HG02623 (cell line): ENCODE data around the gene TMEM179.

Experiments
- ATAC-seq: cut with Tn5 transposase; IDR thresholded peaks from one replicate; pipeline ENCODE4 v1.9.1; 2021; ENCODE audit warnings: moderate library complexity; ENCODE audit not compliant: unreplicated experiment

TMEM179 gene

DNA sequence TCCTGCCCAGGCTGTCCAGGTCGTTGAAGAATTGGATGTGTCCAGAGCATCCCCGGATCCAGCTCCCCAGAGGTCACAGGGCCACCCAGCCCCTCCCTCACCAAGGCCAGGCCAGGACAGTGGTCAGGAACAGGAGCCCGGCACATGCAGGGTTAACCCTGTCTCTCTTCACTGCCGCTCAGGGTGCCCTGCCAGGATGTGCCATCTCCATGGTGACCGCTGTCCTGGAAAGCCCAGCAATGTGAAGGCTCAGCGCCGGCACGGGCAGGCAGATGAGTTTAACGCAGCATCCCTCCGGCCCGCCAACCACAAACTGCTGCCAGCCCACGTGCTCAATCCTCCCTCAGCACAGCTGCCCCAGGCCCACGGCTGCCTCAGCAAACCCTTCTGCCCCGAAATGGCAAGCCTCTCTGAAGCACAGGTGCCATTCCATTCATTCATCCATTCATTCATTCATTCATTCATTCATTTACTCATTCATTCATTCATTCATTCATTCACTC is 4.4 kb downstream of the TMEM179 start:
- ATAC-seq = no peak

GRCh38 chr14:104599446-104599845 is 5.1 kb downstream of the TMEM179 start:
- no peak for ATAC-seq

GRCh38 chr14:104598910-104599273 is 5.7 kb downstream of the TMEM179 start:
- no peak for ATAC-seq

DNA sequence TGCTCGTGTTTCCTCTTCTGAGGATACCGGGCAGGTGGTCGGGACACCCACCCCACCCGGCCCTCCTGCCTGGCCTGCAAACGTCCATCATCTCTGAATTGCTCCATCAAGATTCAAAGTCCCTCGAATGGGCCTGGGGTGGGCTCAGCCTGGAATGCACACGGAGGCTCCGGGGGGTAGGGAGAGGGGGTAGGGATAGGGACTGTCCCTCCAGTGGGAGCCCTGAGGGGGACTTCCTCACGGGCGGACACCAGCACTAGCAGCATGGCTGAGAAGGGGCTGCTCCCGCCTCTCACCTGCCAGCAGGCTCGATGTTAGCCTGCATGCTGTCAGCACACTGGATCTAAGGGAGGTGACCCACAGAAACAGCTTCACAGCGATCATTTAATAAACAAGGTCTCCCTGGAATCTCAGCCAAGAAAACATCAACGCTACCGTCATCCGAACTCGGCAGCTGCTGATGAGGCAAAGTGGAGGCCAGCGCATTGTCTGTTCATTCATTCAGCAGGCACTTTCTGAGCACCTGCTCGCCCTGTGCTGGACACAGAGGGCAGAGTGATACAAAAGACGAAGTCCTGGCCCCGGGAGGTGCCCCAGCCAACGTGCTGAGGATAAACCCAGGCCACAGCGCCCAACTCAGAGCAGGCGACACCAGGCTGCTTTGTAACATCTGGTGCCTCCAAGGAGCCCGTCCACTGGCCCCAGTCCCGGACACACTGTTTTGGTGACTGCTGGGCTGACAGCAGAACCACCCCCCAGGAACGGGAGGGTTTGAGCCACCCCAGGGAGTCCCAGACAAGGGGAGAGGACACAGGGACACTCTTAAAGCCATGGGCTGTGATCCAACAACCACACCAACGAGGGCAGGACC is 6.3 kb downstream of the TMEM179 start:
- ATAC-seq = no peak

- ATAC-seq = no peak
Observed at GRCh38 chr14:104597576-104597975, 7.0 kb downstream of the TMEM179 start.

DNA sequence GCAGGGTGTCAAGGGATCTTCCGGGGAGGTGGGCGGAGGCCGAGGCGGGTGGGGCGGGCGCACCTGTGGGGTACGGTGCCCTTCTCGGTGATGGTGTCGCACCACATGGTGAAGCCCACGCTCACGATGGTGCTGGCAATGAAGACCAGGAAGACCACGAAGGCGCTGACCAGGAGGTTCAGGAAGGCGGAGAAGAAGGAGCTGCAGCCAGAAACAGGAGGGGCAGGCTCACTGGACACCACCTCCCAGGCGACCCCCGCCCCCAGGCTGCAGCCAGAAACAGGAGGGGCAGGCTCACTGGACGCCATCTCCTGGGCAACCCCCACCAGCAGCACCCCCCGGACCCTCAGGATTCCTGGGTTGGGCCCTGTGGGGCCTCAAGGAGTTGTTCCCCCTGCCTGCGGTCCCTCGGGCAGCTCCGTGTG is 7.6 kb downstream of the TMEM179 start:
- no peak for ATAC-seq

DNA sequence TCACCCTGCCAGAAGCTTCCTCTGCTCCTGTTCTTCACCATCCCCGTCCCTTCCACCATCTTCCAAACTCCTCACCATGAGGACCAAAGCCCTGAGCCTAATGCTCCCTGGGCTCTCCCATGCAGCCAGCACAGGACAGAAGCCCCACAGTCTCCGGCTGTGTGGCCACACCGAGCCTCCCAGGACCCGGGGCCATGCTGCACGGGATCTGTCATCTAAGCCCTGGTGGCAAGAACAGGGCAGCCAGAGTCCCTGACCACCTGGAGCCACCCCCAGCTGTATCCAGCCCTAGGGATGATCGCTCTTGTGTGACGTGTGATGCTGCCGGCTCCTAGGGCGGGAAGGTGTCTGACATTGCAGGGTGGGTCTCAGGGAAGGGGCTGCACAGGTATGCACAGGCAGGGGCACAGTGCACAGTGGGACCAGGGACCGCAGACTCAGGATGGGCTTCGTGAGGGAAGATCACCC is 8.1 kb downstream of the TMEM179 start:
- ATAC-seq = no peak

DNA sequence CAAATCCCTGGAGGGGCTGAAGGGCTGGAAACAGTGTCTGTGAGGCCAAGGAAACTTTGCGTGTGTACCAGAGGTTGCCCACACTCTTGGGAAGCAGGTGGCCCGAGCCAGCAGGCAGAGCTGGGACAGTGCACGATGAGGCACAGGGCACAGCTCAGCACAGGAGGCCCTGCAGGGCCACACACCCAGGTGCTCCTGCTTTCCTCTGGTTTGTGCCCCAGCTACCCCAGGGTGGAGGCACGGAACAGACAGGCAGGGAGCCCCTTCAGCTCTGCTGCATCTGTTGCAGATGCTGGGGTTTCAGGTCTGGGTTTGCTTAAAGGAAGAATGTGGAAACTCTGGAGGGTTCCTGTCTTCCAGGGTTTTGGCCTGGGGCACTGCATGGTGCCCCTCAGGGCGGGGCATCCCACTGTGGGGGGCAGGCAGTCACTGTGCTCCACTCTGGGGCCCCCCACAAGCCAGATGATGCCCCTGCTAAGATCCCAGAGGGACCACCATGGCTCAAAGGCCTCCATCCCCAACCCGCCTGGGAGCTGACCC is 8.6 kb downstream of the TMEM179 start:
- ATAC-seq = no peak

GRCh38 chr14:104595116-104595675 is 9.4 kb downstream of the TMEM179 start:
- ATAC-seq = no peak

DNA sequence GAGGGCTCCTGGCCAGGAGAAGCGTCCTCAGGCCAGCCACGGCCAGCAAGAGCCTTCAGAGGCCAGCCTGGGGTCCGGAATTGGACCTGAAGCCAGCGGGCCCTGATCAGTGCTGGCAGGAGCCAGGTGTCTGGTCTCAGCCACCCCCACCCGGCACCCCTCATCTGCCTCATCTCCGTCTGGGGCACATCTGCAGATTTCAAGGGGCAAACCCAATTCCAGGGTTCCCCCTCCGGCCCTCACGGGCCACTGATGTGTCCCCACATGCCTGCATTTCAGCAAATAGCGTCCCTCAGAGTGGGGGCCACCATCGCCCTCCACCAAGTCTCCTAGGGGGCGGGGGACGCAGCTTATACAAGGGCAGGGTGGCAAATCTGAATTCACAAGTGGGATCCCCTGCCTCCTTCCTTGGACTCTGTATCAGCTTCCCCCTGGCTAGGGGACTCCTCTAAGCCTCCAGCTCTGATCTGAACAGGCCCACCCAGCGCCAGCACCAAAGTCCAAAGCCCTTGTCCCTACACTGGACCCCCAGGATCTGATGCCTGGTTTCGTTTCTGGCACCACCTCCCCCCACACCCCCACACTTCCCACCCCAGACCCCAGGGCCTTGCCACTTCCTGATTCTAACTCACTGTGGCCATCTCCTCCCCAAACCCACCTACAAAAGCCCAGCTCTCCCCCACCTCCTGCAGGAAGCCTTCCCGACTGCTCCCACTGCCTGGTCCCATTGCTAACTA is 10.1 kb downstream of the TMEM179 start:
- no peak for ATAC-seq

DNA sequence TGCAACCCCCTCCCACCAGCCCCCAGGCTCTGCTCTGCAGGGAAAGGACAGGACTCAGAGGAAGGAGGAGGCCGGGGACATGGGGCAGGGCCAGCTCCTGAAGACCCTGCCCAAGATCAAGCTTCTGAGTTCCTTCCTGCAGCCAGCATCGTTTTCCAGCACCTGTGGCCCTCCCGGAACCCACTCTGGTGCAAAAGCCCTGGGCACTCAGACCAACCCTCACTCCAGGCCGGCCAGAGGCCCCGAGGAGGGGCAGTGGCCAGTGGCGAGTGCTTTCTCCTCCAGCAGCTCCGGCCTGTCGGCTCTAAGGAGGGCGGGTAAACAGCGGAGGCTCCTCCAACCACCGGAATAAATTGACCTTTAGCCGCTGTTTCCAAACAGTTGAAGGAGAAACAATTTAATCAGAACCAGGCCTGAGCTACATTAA is 10.8 kb downstream of the TMEM179 start:
- ATAC-seq = no peak

- ATAC-seq = no peak
Observed at GRCh38 chr14:104593241-104593701, 11.3 kb downstream of the TMEM179 start.

DNA sequence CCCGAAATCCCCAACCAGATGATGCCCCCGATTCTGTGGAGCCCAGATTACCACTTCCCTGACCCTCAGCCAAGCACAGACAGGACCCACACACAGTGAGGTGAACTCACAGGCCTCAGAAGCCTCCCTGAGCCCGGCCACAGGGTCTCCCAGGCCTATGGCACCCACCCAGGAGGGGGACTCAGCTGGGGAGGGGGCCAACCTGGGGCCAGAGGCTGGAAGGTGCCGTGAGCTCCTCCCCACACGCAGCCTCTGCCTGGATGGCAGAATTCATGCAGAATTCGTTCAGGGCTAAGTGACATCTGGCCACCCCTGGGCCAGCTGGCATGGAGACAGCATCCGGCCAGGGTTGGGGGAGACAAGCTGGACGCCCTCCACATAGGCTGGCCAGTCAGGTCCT is 11.8 kb downstream of the TMEM179 start:
- ATAC-seq = no peak

DNA sequence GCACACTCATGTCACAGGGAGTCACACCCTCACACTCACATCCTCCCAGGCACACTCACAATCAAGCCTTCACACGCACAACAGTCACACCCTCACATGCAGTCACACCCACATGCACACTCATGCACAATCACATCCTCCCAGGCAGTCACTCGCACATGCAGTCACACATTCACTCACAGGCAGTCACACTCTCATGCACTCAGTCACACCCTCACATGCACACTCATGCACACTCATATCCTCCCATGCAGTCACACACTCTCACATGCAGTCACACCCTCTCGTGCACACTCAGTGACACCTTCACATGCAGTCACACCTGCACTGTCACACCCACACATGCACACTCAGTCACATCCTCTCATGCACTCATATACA is 12.3 kb downstream of the TMEM179 start:
- ATAC-seq = no peak

GRCh38 chr14:104591506-104592291 is 12.9 kb downstream of the TMEM179 start:
- no peak for ATAC-seq

GRCh38 chr14:104591031-104591430 is 13.5 kb downstream of the TMEM179 start:
- ATAC-seq = no peak

- ATAC-seq = no peak
Observed at GRCh38 chr14:104590240-104590965, 14.2 kb downstream of the TMEM179 start.

DNA sequence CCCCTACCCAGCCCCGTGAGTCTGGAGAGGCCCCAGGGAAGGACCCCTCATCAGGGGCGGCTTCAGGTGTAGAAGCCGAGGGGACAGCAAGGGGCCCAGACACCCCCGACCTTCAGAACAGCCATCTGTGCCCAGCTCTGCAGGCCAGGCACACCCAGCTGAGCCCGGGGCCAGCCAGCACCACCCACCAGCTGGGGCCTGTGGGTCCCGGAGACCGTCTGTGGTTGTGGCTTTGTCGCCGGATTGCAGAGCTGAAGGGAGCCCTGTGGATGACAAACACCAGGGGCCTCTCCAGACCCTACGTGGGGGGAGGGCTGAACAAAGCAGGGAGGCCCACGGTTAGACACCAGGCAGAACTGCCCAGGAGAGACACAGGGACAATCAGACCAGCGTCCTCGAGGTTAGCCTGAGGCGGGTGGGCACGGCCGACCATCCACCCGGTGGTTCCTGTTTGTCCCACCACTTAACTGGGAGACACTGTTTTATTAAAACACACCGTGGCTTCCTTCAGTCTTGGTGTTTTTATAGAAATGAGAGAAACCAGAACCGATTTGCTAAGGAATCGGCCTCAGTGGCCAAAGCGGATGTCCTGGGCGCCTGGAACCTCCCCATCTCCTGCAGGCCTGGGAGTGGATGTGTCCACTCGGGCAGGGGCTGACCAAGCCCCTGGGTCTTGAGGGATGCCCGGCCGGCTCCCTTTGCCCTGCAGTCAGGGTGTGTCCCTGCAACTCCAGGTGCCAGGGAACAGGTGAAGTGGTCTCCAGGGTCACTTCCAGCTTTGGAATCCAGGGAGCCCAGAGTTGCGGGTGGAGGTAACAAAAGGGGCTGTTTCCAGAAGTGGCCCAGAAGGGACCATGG is 15.0 kb downstream of the TMEM179 start:
- no peak for ATAC-seq
